NCI-H1436 treated with DMSO at 0.1 percent for 48 hours (cell line): ENCODE measurements around the gene MRPL4.

Source experiments
- DNase-seq: peaks from one replicate; lab custom pipeline; 2025; lab: John Stamatoyannopoulos, UW

MRPL4 gene

GRCh38 chr19:10251792-10252694, at the start of gene MRPL4:
Gene MRPL4, plus strand, starts transcription at chr19:10252214. Its CDS starts 40 bp downstream, at chr19:10252254.
- DNase-seq = peak; percentile 98

- DNase-seq = no peak
Observed at GRCh38 chr19:10203686-10204085, 48.3 kb upstream of the MRPL4 start.

GRCh38 chr19:10205636-10206035, 46.4 kb upstream of the MRPL4 start:
- DNase-seq = no peak

- no peak for DNase-seq
Observed at GRCh38 chr19:10206226-10206885, 45.7 kb upstream of the MRPL4 start.

GRCh38 chr19:10207026-10207425, 45.0 kb upstream of the MRPL4 start:
- DNase-seq = no peak

GRCh38 chr19:10209315-10209714, 42.7 kb upstream of the MRPL4 start:
- DNase-seq = no peak

- no peak for DNase-seq
Observed at GRCh38 chr19:10211061-10211460, 41.0 kb upstream of the MRPL4 start.

GRCh38 chr19:10211691-10212090, 40.3 kb upstream of the MRPL4 start:
- DNase-seq = no peak

- DNase-seq = no peak
Observed at GRCh38 chr19:10214784-10215183, 37.2 kb upstream of the MRPL4 start.

GRCh38 chr19:10217085-10217484, 34.9 kb upstream of the MRPL4 start:
- DNase-seq = no peak

GRCh38 chr19:10219678-10220077, 32.3 kb upstream of the MRPL4 start:
- no peak for DNase-seq

GRCh38 chr19:10220695-10221094, 31.3 kb upstream of the MRPL4 start:
- DNase-seq = no peak

- no peak for DNase-seq
Observed at GRCh38 chr19:10222201-10222890, 29.7 kb upstream of the MRPL4 start.

- no peak for DNase-seq
Observed at GRCh38 chr19:10223488-10224213, 28.4 kb upstream of the MRPL4 start.

- no peak for DNase-seq
Observed at GRCh38 chr19:10224337-10224736, 27.7 kb upstream of the MRPL4 start.

- no peak for DNase-seq
Observed at GRCh38 chr19:10226021-10226375, 26.0 kb upstream of the MRPL4 start.

- no peak for DNase-seq
Observed at GRCh38 chr19:10226376-10227025, 25.5 kb upstream of the MRPL4 start.

- no peak for DNase-seq
Observed at GRCh38 chr19:10227026-10227971, 24.7 kb upstream of the MRPL4 start.

- DNase-seq = no peak
Observed at GRCh38 chr19:10228393-10228792, 23.6 kb upstream of the MRPL4 start.

- no peak for DNase-seq
Observed at GRCh38 chr19:10228920-10229319, 23.1 kb upstream of the MRPL4 start.
